ENCODE measurements around the gene TCF12.
"Not testable (repeated sequence)": the region's sequence is repeated elsewhere in the genome, so short reads cannot be mapped to it uniquely, and the experiment has no call there.

TCF12 gene

DNA sequence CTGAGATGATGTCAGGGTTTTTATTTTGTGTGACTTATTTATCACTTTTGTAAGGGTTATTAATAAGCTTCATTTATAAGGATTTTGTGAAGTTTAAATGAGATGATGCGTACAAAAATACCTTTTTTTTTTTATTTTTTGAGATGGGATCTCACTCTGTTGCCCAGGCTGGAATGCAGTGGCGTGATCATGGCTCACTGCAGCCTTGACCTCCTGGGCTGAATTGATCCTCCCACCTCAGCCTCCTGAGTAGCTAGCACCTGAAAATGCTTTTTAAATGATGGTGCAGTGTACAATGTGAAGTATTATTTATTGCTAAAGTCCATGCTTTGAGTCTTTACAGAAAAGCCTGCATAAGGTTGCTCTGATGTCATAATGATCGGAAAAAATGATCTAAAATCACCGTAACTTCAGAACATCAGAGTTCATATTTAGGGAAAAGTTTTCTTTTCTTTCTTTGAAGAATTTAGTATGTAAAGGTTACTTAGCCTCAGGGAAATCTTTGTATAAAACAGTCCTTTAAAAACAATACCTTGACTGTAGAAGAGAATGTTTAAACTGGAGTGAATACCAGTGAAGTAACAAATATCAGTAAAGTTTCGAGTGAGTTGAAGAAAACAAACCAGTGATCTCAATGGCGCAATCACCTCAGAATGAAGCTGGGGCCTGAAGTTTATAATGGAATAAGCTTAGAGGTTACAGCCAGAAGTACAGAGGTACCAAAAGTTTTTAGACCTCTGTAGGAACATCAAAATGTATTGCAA is 29.7 kb downstream of the TCF12 start:
- no peak for DNase-seq

DNA sequence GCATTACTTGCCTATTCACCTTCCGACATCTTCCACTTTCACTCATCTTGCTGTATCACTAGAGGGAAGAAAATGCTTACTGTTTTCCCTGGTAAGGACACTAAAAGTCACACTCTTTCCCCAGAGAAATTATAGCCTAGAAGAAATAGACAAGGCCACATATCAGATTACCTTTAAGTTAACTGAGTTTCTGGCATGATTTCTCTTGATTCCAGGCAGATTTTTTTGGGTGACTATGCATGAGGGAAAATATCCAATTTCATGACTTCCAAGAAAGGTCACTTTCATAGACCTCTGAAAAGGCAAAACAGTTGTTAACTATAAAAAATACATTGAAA is 30.3 kb downstream of the TCF12 start:
- DNase-seq: no peak

DNA sequence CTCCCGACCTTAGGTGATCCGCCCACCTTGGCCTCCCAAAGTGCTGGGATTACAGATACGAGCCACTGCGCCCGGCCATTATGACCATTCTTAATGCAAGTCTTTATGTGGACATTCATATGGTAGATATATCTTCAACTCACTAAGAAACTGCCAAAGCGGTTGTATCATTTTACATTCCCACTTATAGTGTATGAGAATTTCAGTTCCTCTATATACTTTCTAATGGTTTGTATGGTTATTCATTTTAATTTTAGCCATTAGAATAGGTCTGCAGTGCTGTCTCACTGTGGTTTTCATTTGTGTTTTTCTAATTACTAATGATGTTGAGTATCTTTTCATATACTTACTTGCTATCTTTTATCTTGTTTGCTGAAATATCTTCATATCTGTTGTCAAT is 32.5 kb downstream of the TCF12 start:
- no peak for DNase-seq

DNA sequence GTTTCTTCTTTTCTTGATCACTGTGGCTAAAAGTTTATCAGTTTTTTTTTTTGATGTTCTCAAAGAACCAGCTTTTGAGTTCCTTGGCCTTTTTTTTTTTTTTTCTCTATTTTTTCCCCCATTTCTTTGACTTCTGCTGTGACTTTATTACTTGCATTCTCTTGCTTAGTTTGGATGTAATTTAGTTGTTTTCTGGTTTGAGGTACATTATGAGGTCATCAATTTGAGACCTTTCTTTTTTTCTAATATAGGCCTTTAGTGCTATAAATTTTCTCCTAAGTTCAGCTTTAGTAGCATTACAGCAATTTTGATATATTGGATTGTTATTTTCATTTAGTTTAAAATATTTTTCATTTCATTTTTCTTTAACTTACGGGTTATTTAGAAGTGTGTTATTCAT is 35.3 kb downstream of the TCF12 start:
- DNase-seq: no peak

DNA sequence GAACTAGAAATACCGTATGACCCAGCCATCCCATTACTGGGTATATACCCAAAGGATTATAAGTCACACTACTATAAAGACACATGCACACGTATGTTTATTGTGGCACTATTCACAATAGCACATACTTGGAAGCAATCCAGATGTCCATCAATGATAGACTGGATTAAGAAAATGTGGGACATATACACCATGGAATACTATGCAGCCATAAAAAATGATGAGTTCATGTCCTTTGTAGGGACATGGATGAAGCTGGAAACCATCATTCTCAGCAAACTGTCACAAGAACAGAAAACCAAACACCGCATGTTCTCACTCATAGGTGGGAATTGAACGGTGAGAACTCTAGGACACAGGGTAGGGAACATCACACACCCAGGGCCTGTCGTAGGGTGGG is 36.6 kb downstream of the TCF12 start:
- DNase-seq: not testable (repeated sequence)

DNA sequence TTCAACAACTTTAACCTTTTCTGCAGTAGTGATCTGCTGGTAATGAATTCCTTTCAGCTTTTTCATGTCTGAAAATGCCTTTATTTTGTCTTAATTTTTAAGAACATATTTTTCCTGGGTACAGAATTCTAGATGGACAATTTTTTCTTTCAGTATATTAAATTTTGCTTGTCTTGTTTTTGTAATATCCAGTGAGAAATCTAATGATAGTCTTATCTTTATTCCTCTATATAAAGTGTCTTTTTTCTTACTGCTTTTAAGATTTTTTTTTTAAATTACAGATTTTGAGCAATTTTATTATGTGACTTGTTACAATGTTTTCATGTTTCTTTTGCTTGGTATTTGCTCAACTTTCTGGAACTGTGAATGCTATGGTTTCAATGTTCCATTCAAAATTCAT is 38.1 kb downstream of the TCF12 start:
- DNase-seq: no peak

DNA sequence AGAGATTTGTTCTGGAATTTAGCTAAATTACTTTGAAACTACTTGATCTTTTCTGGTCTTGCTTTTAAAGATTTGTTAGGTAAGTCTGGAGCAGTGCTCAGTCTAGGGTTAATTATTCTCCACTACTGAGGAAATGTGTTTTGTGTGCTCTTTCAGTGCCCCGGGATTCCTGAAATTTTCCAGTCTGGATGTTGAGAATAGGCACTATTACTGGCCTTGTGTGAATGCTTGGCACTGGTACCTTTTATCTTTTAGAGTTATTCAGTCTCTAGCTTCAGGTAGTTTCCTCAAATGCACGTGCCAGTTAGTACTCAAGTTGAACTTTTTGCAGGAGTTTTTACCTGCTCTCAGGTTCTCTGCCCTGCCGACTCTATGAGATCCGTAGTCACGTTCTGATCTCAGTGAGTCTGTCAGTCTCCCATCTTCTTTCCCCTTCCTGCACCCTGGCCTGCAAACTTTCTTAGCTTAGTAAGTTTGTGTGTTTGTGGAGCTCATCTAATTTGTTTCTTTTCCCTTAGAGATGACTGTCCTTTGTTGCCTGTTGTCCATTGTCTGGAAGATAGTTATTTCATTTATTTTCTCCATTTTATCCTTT is 39.5 kb downstream of the TCF12 start:
- DNase-seq: no peak

DNA sequence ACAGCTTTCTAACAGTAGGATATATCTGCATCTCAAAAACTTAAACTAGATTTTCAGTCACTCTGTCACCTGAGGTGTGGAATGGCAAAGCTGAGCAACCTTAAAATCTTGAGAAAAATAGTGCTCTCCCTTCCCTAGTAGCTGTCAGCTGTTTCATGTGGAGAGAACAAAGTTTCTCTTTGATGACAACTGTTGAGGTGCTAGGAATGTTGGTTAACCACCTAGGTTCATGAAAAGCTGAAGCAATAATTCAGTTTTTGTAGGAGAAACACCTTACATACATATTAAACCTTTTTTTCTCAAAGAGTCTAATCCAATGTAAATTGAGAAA is 40.8 kb downstream of the TCF12 start:
- DNase-seq: no peak

DNA sequence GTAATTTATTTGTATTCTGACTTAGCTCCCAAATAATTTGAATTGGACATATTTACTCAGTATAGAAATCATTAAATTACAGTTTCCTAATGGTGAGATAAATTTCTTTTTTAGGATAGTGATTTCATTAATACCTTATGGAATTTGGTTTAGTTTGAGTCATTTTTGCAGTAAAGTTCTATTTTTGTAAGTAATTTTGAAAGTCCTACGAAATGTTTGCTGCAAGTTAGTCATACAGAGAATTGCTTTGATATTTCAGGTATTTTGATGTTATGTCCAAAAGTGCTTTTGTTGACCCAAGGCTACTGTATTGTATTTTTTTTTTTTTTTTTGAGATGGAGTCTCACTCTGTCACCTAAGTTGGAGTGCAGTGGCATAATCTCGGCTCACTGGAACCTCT is 41.7 kb downstream of the TCF12 start:
- DNase-seq: no peak

DNA sequence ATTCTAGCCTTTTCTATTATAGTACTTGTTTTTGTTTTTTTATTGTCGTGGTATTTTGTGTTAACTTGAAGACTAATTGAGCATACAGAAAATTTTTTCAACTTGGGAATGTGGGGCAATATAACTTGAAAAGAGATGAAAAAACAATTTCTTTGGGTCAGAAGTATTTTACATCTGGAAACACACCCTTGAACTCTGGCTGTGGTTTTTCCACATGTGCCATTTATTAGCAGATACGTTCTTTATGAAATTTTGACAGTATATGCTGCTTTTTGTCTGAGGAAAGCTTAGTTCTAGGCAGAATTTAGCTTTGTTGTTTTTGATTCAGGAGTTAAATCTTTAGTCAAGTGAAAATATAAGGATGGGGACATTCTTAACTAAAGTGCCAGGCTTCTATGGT is 44.7 kb downstream of the TCF12 start:
- DNase-seq: no peak

DNA sequence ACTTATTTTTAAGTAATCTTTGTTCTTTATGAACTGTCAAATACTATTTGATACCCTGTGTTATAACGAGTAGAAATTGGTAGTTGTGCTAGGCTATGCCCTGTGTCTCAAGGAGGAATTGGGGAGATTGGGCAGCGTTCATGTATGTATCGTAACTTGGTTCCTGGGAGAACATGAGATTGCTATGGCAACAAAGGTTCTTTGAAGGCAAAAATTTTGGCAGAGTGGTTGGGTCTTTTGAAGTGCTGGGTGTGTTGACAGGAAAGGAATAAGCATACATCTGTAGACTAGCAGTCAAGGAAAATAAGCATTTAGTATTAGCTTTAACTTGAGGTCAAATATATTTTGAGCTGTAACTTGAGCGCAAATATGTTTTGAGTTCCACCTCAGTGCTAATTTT is 45.3 kb downstream of the TCF12 start:
- DNase-seq: no peak

DNA sequence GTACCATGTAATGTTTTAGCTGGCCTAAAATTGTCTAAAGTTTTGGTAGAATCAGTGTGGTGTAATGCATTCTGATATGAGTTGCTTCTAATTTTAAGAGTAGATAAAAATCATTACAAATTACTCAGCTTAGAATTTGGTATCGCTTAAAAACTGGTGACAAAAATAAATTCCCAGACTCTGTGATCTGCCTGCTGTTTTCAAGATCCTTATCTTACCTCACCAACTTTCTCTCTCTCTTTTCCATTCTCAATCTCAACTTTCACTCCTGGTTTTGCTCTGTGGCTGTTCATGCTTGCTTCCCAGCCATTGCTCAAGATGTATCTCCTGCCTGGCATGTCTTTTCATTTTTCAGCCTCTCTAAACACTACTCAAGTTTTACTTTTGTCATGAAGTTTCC is 45.7 kb downstream of the TCF12 start:
- DNase-seq: no peak

DNA sequence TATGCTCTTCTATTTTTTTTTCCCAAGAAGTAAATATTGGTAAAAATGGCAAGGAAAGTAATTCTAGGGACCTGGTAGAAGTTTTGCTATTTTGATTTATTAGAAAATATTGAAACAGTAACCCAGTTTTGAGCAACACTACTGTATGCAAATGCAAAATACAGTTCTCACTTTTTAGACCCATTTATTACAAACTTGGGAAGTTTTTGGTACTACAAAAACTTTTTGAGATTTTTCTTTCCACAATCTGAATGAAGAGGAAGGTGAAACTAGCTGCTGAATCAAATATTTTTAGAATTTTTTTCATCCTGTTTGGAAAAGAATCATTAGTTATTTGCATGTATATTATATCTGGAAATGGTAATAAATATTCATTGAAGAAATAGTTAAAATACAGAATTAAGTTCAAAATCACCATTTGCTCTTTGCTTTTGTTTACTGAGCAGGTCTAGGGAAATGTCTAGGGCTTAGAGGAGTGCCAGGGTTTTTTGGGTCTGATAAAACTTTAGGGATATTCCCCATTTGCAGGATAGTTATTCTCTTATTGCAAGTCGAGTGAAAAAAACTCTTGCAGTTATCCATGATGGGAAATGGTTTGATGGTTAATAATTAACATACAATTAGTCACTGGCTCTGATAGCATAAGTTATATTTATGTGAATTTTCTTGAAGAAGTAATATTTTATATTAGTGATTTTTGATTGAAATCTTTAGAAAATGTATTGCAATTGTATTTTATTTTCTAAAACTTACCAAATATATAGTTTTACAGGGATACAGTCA is 47.0 kb downstream of the TCF12 start:
- no peak for DNase-seq

DNA sequence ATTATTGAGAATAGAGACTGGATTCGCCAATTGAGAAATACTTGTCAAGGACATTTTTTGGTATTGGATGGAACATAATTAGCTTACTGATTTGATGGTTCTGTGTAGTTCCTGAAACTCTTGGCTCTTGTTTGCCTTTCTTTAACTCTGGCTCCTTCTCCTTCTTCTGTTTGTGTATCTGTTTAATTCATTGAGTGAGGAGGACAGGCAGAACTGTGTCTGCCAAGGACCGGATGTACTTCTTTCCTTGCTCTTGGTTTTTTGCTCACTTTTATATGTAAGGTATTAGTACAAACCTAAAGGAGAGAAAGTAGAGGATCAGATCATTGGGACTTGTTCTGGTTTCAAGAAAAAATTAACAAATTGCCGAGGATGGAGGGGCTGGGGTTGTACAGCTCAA is 48.9 kb downstream of the TCF12 start:
- DNase-seq: no peak

DNA sequence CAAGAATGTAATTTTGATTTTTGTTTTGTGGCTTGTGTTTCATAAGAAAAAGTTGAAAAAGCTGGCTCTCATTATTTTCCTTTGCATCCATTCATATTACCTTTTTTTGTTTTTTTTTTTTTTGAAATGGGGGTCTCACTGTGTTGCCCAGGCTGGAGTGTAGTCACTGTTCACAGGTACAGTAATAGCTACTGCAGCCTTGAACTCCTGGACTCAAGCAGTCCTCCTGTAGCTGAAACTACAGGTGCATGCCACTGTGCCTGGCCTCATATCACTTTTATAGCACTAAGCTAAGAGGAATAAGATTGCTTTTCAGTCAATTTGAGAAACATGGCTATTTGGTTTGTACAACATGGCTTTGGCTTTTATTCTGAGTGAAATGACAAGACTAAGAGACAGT is 49.8 kb downstream of the TCF12 start:
- DNase-seq: no peak

DNA sequence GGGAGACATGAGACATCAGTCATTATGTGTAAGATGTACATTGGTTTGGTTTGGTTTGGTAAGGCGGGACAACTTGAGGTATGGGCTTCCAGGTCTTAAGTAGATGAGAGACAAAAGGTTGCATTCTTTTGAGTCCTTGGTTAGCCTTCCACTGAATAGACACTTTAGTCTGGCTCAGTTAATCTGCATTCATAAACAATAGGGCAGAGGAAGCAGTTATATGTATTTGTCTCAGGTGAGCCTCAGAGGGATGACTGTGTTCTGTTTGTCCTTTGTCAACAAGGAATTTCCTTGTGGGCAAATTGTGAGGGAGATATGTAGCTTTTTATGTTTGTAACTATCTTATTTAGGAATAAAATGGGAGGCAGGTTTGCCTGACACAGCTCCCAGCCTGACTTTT is 50.4 kb downstream of the TCF12 start:
- DNase-seq: no peak

DNA sequence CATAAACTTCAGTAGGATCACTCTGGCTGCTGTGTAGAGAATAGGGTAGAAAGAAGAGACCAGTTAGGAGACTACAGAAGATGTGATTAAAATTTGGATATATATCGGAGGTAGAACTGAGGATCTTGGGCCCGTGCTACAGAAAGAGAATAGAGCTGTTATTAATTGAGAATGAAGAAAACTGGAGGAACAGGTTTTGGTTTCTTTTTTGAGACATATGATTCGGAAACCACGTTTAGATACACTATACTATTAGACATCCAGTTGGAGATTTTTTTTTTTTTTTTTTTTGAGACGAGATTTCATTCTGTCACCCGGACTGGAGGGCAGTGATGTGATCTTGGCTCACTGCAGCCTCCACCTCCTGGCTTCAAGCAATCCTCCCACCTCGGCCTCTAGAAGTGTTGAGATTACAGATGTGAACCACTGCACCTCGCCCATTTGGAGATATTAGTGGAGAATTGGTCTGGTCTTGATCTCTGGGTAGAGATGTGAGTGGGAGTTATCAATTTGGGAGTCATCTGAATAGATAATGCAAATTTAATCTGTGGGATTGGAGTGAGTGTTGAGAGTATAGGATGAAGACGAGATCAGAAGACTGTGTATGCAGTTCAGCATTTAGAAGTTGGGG is 50.9 kb downstream of the TCF12 start:
- DNase-seq: no peak

DNA sequence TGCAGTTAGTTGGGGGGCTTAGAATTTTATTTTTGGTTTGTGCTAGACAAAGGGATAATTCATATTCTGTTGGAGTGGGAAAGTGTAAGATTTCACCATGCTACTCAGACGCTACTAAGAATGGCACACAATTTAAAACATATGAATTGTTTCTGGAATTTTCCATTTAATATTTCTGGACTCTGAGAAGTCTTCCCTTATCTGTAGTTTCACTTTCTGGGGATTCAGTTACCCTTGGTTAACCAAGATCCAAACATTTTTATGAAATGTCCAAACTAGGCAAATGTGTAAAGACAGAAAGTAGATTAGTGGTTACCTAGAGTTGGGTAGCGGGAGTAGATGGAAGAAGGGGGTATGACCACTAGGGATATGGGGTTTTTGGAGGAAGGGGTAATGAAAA is 53.1 kb downstream of the TCF12 start:
- no peak for DNase-seq

DNA sequence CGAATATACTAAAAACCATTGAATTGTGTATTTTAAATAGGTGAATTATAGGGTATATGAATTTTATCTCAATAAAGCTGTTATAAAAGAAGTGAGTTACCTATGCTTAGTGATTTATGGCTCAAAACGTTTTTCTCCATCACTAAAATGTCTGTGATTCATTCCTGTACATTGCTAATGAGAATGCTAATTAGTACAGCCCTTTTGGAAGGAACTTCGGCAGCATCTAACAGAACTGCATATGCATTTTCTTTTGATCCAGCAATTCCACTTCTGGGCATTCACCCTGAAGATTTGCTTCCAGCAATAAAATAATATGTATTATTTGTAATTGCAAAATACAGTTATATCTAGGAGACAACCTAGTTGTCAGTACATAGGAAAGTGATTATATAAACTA is 53.6 kb downstream of the TCF12 start:
- DNase-seq: no peak

DNA sequence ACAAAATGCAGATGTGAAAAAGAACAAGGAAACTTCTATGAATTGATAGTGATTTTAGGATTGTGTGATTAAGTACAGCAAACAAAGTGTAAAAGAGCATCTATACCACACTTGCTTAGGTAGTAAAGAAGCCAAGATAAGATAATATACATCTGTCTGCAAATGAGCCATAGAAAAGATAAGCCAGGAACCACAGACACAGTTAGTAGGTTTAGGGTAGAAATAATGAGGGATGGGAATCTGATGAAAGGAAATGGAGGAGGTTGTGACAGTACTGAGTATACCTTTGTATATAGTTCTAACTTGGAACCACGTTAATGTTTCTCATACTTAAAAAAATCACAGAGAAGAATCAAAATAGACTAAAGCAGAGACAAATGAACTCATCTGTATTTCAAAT is 54.0 kb downstream of the TCF12 start:
- no peak for DNase-seq

DNA sequence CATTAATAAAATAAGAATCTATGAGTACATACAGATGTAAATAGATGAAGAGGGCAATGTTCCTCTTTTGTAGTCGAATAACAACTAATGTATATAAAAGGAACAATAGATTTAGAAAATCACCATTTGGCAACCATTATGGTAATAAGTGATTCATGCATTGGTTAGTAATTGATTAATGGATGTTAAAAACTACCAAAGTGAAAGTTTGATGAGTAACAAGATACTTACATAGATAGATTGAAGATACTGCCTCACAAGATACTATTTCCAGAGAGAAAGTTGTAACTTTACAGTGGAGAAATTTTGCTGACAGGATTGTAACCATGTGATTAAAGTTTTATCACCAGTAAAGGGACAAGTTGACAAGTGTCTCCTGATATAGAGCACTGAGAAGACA is 55.0 kb downstream of the TCF12 start:
- no peak for DNase-seq

DNA sequence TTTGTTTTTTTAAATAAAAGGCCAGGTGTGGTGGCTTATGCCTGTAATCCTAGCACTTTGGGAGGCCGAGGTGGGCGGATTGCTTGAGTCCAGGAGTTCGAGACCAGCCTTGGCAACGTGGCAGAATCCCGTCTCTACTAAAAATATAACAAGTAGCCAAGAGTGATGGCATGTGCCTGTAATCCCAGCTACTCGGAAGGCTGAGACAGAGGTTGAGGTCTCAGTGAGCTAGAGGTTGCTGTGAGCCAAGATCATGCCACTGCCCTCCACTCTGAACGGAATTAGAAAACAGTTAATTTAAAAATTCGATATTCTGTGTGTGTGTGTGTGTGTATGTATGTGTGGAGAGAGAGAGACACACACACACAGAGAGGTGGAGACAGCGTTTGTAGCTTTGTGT is 58.8 kb downstream of the TCF12 start:
- no peak for DNase-seq

DNA sequence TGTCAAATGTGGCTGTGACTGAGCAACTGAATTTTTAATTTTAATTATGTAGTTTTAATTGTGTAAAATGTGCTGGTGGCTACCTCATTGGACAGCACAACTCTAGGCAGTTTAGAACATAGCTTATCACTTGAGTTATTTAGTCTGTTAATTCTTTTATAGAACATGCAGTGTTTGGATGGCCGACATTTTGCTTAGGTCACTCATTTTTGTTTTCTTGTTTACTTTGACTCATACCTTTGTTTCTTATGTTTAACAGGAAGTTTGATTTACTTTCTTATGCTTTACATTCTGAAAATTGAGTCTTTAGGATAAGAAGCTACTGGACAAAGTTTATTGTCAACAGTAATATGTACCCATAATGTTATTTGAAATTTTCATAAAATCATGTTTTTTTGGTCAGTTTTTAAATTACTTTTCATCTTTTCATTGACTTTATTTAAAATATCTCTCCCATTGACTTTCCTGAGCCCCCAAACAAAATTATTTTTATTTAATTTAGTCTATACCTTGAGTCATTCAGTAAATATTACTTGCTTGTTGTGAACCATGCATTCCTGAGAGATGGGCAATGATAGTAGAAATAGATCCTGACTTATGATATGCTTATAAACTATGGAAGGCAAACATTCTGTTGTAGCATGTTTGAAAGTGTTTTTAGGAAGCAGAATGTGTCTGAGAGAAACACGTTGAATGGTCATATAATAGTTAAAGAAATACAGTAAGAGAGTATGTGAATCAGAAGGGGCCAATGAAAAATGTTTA is 60.6 kb downstream of the TCF12 start:
- DNase-seq: no peak
